GM19043 (cell line): Measurements from ENCODE around the gene CELF2.
"Not testable (repeated sequence)": the region's sequence is repeated elsewhere in the genome, so short reads cannot be mapped to it uniquely, and the experiment has no call there.

Experiments
- ATAC-seq: cut with Tn5 transposase; IDR thresholded peaks from one replicate; pipeline ENCODE4 v1.9.1; 2021; ENCODE audit warnings: low read depth; ENCODE audit not compliant: unreplicated experiment

CELF2 gene

DNA sequence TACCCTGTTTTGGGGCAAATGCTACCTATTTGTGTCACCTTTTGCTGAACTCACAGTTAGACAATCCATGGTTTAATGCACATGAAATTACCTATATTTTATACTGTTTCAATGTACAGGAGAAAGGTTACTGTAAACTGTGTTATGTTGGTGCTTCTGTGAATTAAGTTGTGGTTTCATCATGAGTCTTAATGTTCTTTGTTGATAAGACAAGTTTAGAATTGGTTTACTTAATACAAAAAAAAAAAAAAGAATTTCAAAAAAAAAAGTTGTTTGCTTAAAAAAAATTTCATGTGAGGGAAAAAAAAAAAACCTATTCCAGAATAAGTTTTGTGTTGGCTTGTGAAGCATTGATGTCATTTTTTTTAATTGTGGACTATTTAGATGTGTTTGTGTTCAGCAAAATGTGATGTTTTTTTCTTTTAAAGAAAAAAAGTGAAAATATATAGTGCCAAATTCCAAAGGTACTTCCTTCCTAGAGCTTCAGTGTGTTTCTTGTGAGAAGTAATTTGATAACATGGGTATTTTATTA lies 313.4 kb downstream of the CELF2 start:
- ATAC-seq: no peak

DNA sequence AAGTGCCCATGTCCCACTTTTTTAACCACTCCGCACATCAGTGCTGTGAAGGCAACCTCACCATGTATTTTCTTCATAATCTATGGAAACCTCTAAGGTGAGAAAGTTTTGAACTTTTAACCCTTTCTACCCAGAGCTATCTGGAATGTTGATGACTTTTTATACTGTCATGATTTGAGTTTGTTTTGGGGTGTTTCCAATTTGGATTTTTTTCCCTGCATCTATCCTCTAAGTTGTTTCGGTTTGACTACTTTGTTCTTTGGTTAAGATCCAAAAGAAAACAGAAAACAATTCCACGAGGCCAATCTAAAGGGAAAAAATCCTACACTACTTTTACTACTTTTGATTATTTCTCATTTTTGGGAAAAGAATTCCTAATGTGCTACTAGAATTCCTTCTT lies 314.1 kb downstream of the CELF2 start:
- no peak for ATAC-seq

DNA sequence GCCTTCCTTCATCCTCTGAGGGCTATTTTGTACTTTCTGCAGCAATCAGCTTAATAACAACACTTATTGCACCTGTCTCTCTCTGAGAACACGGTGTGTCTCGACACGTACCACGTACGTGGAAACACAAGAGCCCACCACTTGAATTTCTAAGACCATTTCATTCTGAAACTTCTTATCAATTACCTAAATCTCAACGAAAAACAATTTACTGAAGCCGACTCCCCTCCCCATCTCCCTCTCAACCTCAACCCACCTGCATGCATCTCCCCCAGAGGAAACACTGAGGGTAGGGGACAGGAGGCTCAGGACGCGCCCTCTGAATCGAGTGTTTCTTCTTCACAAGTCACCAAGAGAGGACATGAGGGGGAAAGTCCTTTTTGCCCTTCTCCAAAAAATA lies 315.2 kb downstream of the CELF2 start:
- ATAC-seq: no peak

DNA sequence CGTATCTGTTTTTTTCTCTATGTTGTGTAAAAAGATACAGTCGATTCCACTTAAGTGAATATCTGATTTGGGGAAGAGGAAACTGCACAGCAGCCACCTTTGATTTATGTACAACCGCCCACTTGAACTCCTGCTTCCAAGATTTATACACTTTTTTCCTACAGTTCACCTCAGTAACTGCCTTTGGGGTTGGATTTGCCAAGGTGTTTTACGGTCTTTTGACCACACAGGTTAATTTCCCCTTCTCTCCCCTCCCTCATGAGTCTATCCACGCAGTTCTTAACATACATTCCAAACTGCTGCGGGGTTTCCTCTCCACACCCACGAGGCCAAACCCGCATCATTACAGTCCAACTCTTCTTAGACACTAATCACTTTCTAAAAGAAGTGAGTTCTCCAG lies 316.8 kb downstream of the CELF2 start:
- ATAC-seq: no peak

DNA sequence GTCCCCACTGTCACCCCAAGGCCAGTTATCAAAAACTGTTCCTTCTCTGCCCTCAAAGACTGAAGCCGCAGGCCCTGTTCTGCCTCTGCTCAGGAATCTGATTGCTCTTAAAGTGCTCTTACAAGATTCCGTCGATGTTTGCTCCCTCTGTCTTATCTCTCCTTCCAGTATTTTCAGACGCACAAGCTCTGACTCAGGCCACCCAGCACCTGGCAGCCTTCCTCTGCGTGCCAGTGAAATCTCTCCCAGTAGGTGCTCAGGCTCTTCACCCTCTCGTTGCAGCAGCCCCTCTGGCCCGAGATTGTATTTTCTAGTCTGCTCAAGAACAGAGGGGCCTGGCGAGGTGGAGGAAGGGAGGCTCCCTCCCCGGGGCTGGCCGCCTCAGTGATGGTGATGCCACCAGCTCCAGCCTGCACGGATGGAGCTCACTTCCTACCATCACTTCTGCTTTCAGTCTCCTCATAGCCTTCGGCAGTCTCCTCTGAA lies 317.5 kb downstream of the CELF2 start:
- ATAC-seq: no peak

DNA sequence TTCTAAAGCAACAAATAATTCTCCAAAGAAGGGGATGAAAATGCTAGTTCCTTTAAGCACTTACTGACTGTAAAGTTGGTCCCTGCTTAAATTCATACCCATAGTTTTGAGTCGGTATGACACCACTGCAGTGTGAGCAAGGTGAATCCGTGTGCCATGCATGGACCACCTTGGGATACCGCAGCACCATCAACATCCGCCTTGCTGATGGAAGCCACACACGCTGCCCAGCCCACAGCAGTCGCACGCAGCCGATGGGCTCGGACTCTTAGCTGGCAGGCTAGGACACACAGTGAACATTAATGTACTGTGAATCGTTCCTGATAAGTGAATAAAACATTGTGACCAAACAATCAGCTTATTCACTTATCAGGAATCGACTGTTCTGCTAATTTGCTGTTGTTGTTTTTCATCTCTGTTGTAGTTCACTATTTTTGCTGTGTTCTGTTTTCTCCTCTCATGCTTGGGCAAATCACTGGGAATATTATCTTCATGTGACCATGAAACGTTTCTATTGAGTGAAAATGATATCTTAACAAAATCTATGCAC lies 318.3 kb downstream of the CELF2 start:
- no peak for ATAC-seq

DNA sequence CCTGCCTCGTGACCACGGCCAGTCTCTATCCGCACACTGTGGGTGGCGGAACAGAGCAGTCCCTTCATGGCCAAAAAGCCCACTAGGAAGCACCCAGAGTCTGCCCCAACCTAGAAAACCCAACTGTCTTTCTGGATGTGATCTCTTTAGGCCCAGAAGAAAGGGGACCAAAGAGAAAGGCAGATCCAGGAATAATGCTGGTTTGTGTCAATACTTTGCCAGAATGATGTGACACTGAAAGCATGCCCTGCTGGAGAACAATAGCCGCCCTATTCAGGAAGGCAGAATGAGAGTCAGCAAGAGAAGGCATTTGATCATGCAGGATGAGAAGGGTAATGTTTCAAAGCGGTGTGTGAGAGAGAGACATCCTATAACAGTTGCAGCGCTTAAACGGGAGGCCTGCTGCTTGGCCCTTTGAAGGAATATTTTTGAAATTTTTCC lies 319.1 kb downstream of the CELF2 start:
- no peak for ATAC-seq

DNA sequence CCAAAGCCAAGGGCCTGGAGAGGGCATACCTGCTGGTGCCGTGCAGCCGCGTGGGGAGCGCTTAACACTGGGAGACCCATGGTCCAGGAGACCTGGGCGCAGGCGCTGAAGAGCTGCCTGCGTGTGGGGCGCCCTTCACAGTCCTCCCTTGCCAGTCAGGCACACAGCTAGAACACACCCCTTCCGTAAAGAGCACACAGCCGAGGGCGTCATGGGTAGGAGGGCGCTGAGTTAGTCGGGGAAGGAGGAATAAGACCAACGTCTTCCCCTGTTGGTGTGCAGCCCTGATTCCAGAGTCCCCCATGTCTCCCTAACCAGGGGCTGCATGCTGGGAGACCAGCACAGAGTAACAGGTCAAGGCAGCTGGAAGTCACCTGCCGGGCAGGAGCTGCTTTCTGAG lies 319.8 kb downstream of the CELF2 start:
- ATAC-seq: no peak

DNA sequence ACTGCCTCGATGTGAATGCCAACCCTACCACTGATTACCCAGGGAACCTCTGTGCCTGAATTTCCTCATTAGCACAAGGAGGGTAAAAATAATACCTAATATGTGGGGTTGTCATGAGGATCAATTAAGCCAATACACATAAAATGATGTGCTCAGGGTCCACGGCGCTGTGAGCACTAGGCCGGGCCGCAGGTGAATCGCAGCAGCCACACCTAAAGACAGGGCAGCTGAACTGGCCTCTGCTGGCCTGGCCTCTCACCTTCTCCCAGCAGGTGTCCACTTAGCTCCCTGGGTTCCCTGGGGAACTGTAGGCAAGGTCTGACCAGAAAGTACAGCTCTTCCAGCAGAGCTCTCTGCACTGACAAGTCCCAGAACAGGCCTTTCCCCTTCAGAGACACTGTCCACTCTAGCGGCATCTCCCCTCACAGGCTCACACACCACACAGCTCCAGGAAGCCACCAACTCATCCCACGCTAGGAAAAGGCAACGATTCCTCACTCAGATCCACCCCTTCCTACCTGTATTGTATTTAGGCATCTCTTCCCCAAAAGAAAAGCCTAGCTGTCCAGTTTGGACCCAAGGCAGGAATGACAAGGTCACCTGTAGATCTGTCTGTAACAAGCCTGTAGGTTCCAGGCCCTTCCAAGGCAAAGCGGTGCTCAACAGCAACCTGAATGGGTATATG lies 320.6 kb downstream of the CELF2 start:
- ATAC-seq: no peak

DNA sequence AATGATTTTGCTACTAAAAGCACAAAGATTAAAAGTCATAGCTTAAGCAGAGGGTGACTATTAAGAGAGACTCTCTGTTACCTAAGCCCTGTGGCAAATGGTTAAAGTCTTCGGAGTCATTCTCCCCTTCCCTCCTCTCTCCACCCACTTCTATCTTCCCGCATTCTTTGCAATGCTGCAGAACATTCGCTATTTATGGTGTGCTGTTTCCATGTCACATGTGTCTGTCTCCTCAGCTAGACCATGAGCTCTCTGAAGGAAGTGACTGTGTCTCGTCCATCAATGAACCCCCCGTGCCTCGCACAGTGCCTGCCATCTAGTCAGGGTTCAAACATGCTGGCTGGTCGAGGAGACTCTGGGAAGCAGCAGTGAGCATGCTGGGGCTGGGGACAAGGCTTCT lies 321.3 kb downstream of the CELF2 start:
- ATAC-seq: no peak

DNA sequence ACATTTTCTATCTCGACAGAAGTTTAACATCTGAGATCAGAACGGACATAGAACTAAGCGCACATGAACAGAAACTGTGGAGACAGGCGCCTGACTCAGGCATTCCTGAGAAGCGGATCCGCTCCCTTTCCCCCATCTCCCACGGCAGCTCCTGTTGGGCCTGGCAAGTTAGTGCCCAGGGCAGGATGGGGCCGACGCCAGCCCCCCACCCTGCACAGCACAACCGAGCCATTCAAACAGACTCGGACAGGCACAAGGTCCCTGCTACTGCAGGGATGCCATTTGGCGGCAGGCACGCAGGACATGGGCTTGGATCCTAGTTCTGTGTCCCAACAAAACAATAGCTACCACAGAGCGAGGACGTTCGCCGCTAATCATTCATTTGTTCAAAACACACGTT lies 322.0 kb downstream of the CELF2 start:
- ATAC-seq: no peak

DNA sequence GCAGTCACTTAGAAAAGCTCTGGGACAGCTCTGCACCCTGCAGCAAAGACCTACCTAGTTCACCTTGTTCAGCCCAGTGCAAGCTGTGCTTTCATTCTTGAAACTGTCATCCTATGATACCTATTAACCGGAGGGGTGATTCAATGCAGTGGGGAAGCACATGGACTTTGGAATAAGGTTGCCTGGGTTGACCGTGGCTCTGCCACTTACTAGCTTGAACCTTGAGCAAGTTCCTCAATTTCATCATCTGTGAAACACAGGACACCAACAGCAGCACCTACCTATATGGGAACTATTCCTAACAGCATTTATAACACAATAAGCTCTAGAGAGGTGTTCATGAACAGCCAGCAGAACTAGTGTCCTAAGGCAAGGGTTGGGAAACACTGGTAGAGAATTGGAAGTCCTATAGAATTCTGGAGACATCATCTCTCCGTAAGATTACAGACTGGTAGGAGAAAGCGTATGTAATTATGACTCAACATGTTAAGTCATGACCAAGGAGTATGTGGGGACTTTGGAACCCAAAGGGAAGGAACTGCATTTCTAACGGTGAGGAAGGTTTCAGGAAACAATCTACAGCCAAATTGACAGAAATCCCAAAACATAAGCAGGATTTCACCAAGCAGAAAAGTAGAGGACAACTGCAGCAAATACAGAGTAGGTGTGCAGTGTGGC lies 323.8 kb downstream of the CELF2 start:
- no peak for ATAC-seq

DNA sequence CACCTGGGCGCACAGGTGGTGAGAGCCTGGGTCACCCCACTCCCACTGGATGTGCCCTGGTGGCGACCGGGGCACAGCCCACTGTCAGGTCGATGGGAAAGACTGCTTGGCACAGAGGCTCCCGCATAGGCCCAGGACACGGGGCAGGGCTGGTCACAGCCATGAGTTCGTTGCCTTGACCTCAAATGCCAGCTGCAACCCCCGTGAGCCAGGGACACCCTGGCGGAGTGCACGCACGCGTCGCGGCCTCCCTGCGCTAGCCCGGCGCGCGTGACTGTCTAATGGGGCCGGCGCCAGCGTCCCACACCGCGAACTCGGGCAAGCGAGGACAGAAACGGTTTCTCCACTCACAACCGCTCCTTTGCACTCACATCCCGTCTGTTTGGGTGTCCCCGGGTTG lies 326.4 kb downstream of the CELF2 start:
- ATAC-seq: no peak

DNA sequence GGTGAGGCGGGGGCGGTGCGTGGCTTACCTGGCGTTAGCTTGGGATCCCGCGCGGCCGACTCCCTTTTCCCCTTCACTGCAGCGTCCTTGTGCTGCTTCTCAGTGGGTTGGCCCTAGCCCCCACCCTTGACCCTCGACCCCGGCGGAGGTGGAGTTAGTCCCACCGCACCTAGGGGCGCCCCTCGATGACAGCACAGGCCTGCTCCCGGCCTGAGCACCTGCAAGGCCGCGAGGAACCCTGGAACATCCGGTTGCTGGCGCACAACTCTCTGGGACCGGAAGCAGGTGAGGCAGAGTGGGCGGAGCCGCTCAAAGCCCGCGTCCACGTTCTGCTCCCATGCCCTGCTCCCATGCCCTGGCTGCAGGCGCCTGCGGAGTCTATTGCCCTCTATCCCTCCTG lies 326.9 kb downstream of the CELF2 start:
- no peak for ATAC-seq

DNA sequence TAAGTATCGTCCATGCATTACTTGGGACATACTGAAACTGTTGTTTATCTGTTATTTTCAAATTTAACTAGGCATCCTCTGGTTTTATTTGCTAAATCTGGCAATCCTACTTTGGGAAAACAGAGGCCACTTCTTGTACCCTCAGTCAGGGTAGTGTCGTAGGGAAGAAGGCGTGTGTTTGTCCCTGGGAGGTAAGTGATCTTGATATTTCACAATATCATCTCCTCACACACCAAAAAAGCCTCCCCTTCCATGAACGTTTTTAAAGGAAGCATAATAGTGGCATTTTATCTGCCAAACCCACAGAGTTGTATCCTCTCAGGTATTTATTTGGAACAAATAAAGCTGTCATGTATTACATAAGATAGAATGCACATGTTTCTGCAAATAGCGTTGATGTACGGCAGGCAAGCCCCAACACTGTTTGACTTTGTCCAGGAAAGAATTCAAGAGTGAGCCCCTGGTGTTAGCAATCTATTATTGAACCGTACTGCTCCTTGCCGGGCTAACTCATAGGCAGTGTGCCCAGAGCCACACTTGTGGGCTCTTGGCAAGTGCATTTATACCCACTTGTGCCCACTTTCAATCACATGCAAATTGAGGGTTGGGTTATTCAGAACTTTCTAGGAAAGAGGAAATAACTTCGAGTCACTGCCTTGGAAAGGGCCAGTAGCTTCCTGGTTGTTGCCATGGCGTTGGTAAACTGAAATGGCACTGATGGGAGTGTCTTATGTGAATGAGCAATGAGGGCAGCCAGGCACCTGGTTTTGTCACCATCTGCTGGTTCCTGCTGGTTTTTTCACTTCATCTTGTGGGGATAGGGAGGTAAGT lies 327.8 kb downstream of the CELF2 start:
- no peak for ATAC-seq

DNA sequence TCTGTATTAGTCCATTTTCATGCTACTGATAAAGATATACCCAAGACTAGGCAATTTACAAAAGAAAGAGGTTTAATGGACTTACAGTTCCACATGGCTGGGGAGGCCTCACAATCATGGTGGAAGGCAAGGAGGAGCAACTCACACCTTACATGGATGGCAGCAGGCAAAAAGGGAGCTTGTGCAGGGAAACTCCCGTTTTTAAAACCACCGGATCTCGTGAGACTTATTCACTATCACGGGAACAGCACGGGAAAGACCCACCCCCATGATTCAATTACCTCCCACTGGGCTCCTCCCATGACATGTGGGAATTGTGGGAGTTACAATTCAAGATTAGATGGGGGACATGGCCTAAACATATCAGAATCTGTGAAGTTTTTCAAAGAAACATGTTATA lies 329.9 kb downstream of the CELF2 start:
- not testable (repeated sequence) for ATAC-seq

DNA sequence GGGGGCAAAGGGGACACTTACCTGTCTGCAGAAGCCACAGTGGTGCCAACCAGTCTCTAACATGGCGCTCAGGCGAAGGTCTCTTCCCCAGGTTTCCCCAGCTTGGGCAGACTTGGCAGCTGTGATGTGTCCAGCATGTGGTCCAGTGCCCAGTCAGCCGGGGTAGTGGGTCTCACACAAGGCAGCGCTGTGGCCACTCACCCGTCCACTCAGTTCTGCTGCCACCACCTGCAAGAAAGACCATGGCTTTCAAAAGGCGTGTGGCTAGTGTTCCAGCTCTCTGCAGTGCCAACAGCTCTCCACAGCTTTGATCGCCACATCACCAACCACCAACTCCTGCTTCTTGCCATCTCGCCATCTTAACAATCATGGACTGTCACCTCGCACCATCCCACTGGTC lies 334.1 kb downstream of the CELF2 start:
- ATAC-seq: no peak

DNA sequence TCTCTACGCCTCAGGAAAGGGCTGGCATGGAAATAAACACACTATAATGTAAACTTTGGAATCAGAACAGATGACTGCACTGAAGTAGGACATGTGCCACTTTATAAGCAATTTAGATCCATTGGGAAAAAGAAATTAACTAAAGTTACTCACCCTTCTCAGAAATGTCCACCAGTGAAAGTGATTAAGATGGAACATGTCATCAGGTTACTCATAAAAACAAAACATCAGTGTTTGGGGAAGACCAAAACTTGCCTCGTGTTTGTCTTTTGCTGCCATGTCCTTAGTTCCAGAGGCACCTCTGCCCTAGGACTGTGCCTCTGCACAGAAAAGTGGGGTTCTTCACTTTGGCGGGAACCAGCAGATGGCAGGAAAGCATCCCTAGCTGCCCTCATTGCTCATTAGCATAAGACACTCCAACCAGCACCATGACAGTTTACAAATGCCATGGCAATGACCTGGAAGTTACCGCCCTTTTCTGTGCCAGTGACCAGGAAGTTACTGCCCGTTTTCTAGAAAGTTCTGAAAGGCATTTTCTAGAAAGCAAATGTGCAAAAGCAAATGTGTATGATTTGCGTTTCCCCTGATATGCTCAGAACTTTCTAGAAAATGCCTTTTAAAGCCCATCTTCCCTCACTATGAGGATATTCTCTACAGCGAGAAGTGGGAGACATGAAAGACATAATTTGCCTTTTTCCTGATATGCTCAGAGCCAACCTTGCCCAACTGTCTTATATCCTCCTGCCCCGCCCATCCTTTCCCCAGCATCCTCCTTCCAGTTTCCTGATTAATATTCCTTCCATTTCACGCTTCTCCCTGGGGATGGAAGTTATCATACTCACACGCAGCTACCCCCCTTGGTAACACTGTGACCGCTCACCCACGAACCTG lies 335.6 kb downstream of the CELF2 start:
- no peak for ATAC-seq

DNA sequence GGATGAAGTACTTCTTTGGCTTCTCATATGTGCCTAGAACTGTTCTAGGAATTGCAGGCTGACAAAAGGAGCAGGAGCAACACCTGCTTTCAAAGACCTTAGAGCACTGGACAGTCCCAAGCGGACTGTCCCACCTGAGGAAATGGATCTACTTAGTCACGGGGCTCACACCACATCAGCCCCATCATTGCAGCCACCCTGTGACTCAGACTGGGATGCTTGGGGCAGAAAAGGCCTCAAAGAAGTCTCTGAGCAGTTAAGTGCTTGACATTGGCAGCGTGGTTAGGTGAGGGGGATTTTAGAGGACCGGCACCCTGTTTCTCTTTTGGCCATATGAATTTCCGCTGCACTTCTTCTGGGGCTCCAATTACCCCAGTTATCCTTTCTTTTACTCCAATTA lies 337.2 kb downstream of the CELF2 start:
- ATAC-seq: no peak

DNA sequence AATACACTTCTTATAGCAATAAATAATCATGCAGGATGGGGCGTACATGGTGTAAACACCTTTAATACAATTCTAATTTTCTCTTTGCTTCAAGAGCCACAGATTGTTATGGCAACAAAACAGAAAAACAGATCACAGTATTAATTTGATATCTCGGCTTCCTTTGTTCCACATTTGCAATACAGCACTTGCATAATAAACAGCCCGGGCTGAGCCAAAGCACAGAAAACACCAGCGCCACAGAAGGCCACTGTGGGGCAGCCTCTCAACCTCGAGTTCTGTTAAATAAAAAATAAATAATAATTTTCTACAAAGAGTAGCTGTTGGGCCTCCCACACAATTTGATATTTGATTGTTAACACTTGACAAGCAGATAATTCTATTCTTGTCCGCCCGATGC lies 337.9 kb downstream of the CELF2 start:
- no peak for ATAC-seq
